ENCODE results near the gene ANKRA2.
"Not testable (repeated sequence)": the region's sequence is repeated elsewhere in the genome, so short reads cannot be mapped to it uniquely, and the experiment has no call there.

ANKRA2 gene

GRCh38 chr5:73550016-73550415, 15.4 kb downstream of the ANKRA2 start:
- DNase-seq (ENCODE audit: low read depth in 2 of 2) = no peak

GRCh38 chr5:73545403-73545779, 20.0 kb downstream of the ANKRA2 start:
- DNase-seq (ENCODE audit: low read depth in 2 of 2) = no peak

GRCh38 chr5:73544429-73545402, 20.7 kb downstream of the ANKRA2 start:
- no peak for DNase-seq (ENCODE audit: low read depth in 2 of 2)

GRCh38 chr5:73542020-73542419, 23.4 kb downstream of the ANKRA2 start:
- DNase-seq (ENCODE audit: low read depth in 2 of 2) = no peak

GRCh38 chr5:73540192-73540591, 25.2 kb downstream of the ANKRA2 start:
- no peak for DNase-seq (ENCODE audit: low read depth in 2 of 2)

GRCh38 chr5:73539730-73540129, 25.7 kb downstream of the ANKRA2 start:
- DNase-seq (ENCODE audit: low read depth in 2 of 2) = no peak

- DNase-seq (ENCODE audit: low read depth in 2 of 2) = no peak
Measured at GRCh38 chr5:73534971-73535370, 30.5 kb downstream of the ANKRA2 start.

- no peak for DNase-seq (ENCODE audit: low read depth in 2 of 2)
Measured at GRCh38 chr5:73534011-73534644, 31.3 kb downstream of the ANKRA2 start.

GRCh38 chr5:73532195-73532594, 33.2 kb downstream of the ANKRA2 start:
- DNase-seq (ENCODE audit: low read depth in 2 of 2) = no peak

- no peak for DNase-seq (ENCODE audit: low read depth in 2 of 2)
Measured at GRCh38 chr5:73531356-73531755, 34.1 kb downstream of the ANKRA2 start.

GRCh38 chr5:73529081-73529480, 36.4 kb downstream of the ANKRA2 start:
- DNase-seq (ENCODE audit: low read depth in 2 of 2) = no peak

GRCh38 chr5:73528248-73528647, 37.2 kb downstream of the ANKRA2 start:
- no peak for DNase-seq (ENCODE audit: low read depth in 2 of 2)

GRCh38 chr5:73525606-73526203, 39.7 kb downstream of the ANKRA2 start:
- no peak for DNase-seq (ENCODE audit: low read depth in 2 of 2)

GRCh38 chr5:73523861-73524260, 41.6 kb downstream of the ANKRA2 start:
- no peak for DNase-seq (ENCODE audit: low read depth in 2 of 2)

- no peak for DNase-seq (ENCODE audit: low read depth in 2 of 2)
Measured at GRCh38 chr5:73522989-73523388, 42.5 kb downstream of the ANKRA2 start.

- peak; percentile 28 to 53 for DNase-seq (ENCODE audit: low read depth in 2 of 2)
Measured at GRCh38 chr5:73519531-73520283, 45.7 kb downstream of the ANKRA2 start.

- no peak for DNase-seq (ENCODE audit: low read depth in 2 of 2)
Measured at GRCh38 chr5:73515232-73515631, 50.2 kb downstream of the ANKRA2 start.

- DNase-seq (ENCODE audit: low read depth in 2 of 2) = no peak
Measured at GRCh38 chr5:73514418-73514817, 51.0 kb downstream of the ANKRA2 start.

- no peak for DNase-seq (ENCODE audit: low read depth in 2 of 2)
Measured at GRCh38 chr5:73513996-73514395, 51.4 kb downstream of the ANKRA2 start.

GRCh38 chr5:73508521-73508920, 56.9 kb downstream of the ANKRA2 start:
- not testable (repeated sequence) for DNase-seq (ENCODE audit: low read depth in 2 of 2)

- no peak for DNase-seq (ENCODE audit: low read depth in 2 of 2)
Measured at GRCh38 chr5:73507062-73507461, 58.4 kb downstream of the ANKRA2 start.

- no peak for DNase-seq (ENCODE audit: low read depth in 2 of 2)
Measured at GRCh38 chr5:73506459-73506955, 58.9 kb downstream of the ANKRA2 start.
